Sigmoid colon (tissue), 7 donors: ENCODE measurements around the gene PNPLA1. TPM values are rescaled to one million over a fixed set of nuclear protein-coding genes. Genes with fewer than 3 reads are reported as not detected.

Experiments
- DNase-seq: peaks from one replicate; pipeline ENCODE4 v3.0.0-alpha.2; 2019
- H3K27ac ChIP-seq, 4 donors: fragments of 200-600 bp; sonication (generic); one replicate each; pipeline ENCODE4 v1.5.1; 2016 to 2019; ENCODE audit warnings: mild to moderate bottlenecking in 1 of 4
- H3K27me3 ChIP-seq, 3 donors: fragments of 200-600 bp; sonication (generic); one replicate each; pipeline ENCODE4 v1.5.1; 2019; ENCODE audit warnings: mild to moderate bottlenecking in 1 of 3
- H3K36me3 ChIP-seq, 4 donors: fragments of 200-600 bp; sonication (generic); one replicate each; pipeline ENCODE4 v1.5.1; 2016 to 2019
- H3K4me1 ChIP-seq, 4 donors: fragments of 200-600 bp; sonication (generic); one replicate each; pipeline ENCODE4 v1.5.1; 2017 to 2019
- H3K4me3 ChIP-seq, 4 donors: fragments of 200-600 bp; sonication (generic); one replicate each; pipeline ENCODE4 v1.5.1; 2017 to 2019; ENCODE audit warnings: mild to moderate bottlenecking in 2 of 4, moderate library complexity in 1 of 4
- H3K9me3 ChIP-seq, 4 donors: fragments of 200-600 bp in 3 of 4; sonication (generic) in 3 of 4; one replicate each; pipeline versions ENCODE4 v1.5.1 to v1.6.1; 2013 to 2019
- EP300 ChIP-seq, 4 donors: sonication (generic); formaldehyde crosslinking; IDR thresholded peaks; one replicate each; pipeline ENCODE4 v1.6.1; 2017; ENCODE audit warnings: antibody characterized with exemption in 4 of 4
- POLR2A ChIP-seq, 2 donors: fragments of 450-650 bp; IDR thresholded peaks; one replicate each; pipeline ENCODE4 v1.6.1; 2016; ENCODE audit warnings: antibody characterized with exemption in 2 of 2, mild to moderate bottlenecking in 2 of 2, moderate library complexity in 2 of 2
- POLR2AphosphoS5 ChIP-seq, 4 donors: sonication (generic); formaldehyde crosslinking; IDR thresholded peaks; one replicate each; pipeline ENCODE4 v1.6.1; 2017; ENCODE audit warnings: antibody characterized with exemption in 4 of 4
- WGBS, 2 donors: extraction: QIAGEN DNeasy Blood & Tissue Kit; methylation state at CpG; one replicate each; pipeline ENCODE4 v1.1.7; 2013; 5-methylcytosine and 5-hydroxymethylcytosine counted together
- intact Hi-C: fragments of 100-400 bp; cut with DNase I; formaldehyde crosslinking; loops from one replicate; pipeline ENCODE4 v1.15.1; 2023
- polyA plus RNA-seq, 3 donors: library from polyadenylated mRNA; stranded (reverse); fragments of 200-250 nt; gene quantifications; one replicate each; pipeline ENCODE4 v1.2.3, GENCODE V29; 2013
- total RNA-seq, 4 donors: library from RNA; depleted of rRNA; stranded (reverse); fragments of >200 nt; gene quantifications; one replicate each; pipeline ENCODE4 v1.1.0, GENCODE V29; 2016
- TF ChIP-seq, protein P1 (sequence below), 4 experiments: fragments of 450-650 bp in 3 of 4; fragments of 200-600 bp in 1 of 4; IDR thresholded peaks; one replicate each; pipeline ENCODE4 v1.5.1; 2016 to 2019; ENCODE audit warnings: antibody characterized with exemption in 4 of 4, mild to moderate bottlenecking in 3 of 4, moderate library complexity in 2 of 4
- donor health status: healthy with polysubstance abuse.
- donor health status: Bipolar disorder and iron deficiency.
- donor health status: healthy.

PNPLA1 gene
- total and polyA plus RNA-seq, 7 donors = 0.20 to 0.46 TPM; not detected in 5

DNA sequence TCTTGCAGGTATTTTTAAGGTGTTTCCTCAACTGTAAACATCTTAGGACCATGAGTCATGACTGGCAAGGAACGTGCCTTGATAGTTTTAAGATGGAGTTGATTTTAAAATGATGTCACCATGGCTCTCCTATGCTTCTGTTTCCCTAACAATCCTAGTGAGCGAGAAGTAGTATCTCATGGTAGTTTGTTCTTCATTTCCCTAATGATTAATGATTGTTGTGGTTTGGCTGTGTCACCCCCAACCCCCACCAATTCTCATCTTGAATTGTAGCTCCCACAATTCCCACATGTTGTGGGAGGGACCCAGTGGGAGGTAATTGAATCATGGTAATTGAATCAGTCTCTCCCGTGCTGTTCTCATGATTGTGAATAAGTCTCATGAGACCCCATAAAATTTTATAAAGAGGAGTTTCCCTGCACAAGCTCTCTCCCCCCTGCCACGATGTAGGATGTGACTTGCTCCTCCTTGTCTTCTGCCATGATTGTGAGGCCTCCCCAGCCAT lies 83.6 kb downstream of the PNPLA1 start:
- Histone ChIP-seq H3K9me3 (no peaks in the 10 kb centered on the region), H3K36me3 (no peaks in the 10 kb centered on the region), H3K27me3 (no peaks in the 10 kb centered on the region), H3K27ac (no peak overlapping the region), H3K4me3 (no peak overlapping the region), H3K4me1 (peaks cover 0 to 9% (median 4%) of the 10 kb centered on the region in 4 donors)
- TF ChIP-seq POLR2AphosphoS5 (IDR thresholded peaks at IDR 0.05) (no peak), POLR2A (IDR thresholded peaks at IDR 0.05) (no peak), EP300 (IDR thresholded peaks at IDR 0.05) (no peak)
- TF ChIP-seq, protein P1, sequence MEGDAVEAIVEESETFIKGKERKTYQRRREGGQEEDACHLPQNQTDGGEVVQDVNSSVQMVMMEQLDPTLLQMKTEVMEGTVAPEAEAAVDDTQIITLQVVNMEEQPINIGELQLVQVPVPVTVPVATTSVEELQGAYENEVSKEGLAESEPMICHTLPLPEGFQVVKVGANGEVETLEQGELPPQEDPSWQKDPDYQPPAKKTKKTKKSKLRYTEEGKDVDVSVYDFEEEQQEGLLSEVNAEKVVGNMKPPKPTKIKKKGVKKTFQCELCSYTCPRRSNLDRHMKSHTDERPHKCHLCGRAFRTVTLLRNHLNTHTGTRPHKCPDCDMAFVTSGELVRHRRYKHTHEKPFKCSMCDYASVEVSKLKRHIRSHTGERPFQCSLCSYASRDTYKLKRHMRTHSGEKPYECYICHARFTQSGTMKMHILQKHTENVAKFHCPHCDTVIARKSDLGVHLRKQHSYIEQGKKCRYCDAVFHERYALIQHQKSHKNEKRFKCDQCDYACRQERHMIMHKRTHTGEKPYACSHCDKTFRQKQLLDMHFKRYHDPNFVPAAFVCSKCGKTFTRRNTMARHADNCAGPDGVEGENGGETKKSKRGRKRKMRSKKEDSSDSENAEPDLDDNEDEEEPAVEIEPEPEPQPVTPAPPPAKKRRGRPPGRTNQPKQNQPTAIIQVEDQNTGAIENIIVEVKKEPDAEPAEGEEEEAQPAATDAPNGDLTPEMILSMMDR (IDR thresholded peaks at IDR 0.05) = no peak
- 74 to 76% methylated on average over 4 of the region's 4 CpGs for WGBS, 2 donors
- DNase-seq = no peak
- intact Hi-C loops = no loop called here

DNA sequence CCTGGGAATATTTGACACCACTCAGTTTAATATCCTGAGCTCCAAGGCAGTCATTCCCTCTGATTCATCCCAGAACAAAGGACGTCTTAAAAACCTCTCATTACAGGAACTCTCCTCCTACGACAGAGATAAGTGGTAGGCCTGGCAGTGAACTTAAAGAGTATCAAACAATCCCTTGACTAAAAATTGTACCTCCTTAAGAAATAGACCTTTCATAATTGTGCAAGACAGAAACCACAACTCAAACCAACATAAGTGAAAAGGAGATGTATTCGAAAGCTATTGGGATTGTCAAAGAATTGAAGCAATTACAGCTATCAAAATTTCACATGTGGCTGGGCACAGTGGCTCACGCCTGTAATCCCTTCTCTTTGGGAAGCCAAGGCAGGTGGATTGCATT lies 86.0 kb downstream of the PNPLA1 start:
- 77 to 83% methylated on average over 4 of the region's 4 CpGs for WGBS, 2 donors
- H3K9me3 ChIP-seq = no peaks in the 10 kb centered on the region
- TF ChIP-seq, protein P1 (IDR thresholded peaks at IDR 0.05) = no peak
- TF ChIP-seq POLR2AphosphoS5 (IDR thresholded peaks at IDR 0.05) = no peak
- no peak overlapping the region for H3K27ac ChIP-seq
- no peak for DNase-seq
- H3K36me3 ChIP-seq = no peaks in the 10 kb centered on the region
- H3K4me1 ChIP-seq = peaks cover 0 to 21% (median 17%) of the 10 kb centered on the region in 4 donors
- no peaks in the 10 kb centered on the region for H3K27me3 ChIP-seq
- no peak overlapping the region for H3K4me3 ChIP-seq
- intact Hi-C loops = no loop called here

DNA sequence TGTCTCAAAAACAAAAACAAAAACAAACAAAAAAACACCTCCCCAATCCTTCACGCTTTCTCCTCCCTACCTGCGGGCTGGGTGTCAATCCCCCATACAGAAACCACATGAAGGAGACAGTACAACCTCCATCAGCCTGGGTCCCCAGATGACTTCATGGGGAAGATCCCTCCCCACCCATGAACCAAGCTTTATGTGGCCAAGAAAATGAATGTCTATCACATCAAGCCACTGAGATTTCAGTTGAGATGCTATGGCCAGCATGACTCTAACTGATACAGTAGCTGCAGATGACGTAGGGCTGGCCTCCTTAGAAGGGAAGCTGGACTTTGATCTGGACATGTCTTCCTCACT lies 88.0 kb downstream of the PNPLA1 start:
- no peaks in the 10 kb centered on the region for H3K27me3 ChIP-seq
- H3K4me3 ChIP-seq = no peak overlapping the region
- H3K4me1 ChIP-seq = peaks cover 0 to 17% (median 13%) of the 10 kb centered on the region in 4 donors
- DNase-seq = no peak
- no peaks in the 10 kb centered on the region for H3K36me3 ChIP-seq
- intact Hi-C loops = no loop called here
- no peaks in the 10 kb centered on the region for H3K9me3 ChIP-seq
- 71 to 77% methylated on average over 3 of the region's 3 CpGs for WGBS, 2 donors
- no peak for TF ChIP-seq POLR2A (IDR thresholded peaks at IDR 0.05)
- TF ChIP-seq, protein P1 (IDR thresholded peaks at IDR 0.05) = no peak
- TF ChIP-seq EP300 (IDR thresholded peaks at IDR 0.05) = no peak
- TF ChIP-seq POLR2AphosphoS5 (IDR thresholded peaks at IDR 0.05) = no peak
- no peak overlapping the region for H3K27ac ChIP-seq

Other genes with a start within 250 kb of the PNPLA1 start
- gene SLC26A8, start 245.4 kb upstream of the PNPLA1 start, total RNA-seq = not detected
- gene SLC26A8, start 245.4 kb upstream of the PNPLA1 start, polyA plus RNA-seq = under 1 TPM in 1 of 3 donors, not detected in 2; 0.10 TPM
- gene MAPK14, start 242.3 kb upstream of the PNPLA1 start, total RNA-seq = 10 to 100 TPM; 61.9 to 91.1 (median 67.7) TPM
- 10 to 100 TPM; 30.8 to 35.1 (median 31.8) TPM for gene MAPK14, start 242.3 kb upstream of the PNPLA1 start, polyA plus RNA-seq
- gene MAPK13, start 139.5 kb upstream of the PNPLA1 start, total RNA-seq = 1 to 10 TPM; 1.8 to 3.6 (median 2.8) TPM
- 100 to 1,000 TPM; 110 to 159 (median 151) TPM for gene MAPK13, start 139.5 kb upstream of the PNPLA1 start, polyA plus RNA-seq
- gene BRPF3, start 73.3 kb upstream of the PNPLA1 start, total RNA-seq = 10 to 100 TPM; 11.2 to 35.3 (median 23.6) TPM
- 10 to 100 TPM; 24.9 to 41.8 (median 36.6) TPM for gene BRPF3, start 73.3 kb upstream of the PNPLA1 start, polyA plus RNA-seq
- gene BNIP5, start 66.8 kb downstream of the PNPLA1 start, total RNA-seq = not detected
- gene BNIP5, start 66.8 kb downstream of the PNPLA1 start, polyA plus RNA-seq = 1 to 10 TPM; 5.5 to 9.0 (median 8.6) TPM
- gene ETV7, start 117.6 kb downstream of the PNPLA1 start, total RNA-seq = 1 to 10 TPM in 1 of 4 donors, under 1 TPM in 2, not detected in 1; 0.36 to 2.2 (median 0.55) TPM
- gene ETV7, start 117.6 kb downstream of the PNPLA1 start, polyA plus RNA-seq = 10 to 100 TPM in 1 of 3 donors, 1 to 10 TPM in 2; 3.6 to 11.6 (median 6.5) TPM
- gene PXT1, start 172.8 kb downstream of the PNPLA1 start, total RNA-seq = not detected
- gene PXT1, start 172.8 kb downstream of the PNPLA1 start, polyA plus RNA-seq = not detected
- 10 to 100 TPM; 48.5 to 71.3 (median 50.8) TPM for gene KCTD20, start 172.9 kb downstream of the PNPLA1 start, total RNA-seq
- 10 to 100 TPM; 12.0 to 19.6 (median 12.0) TPM for gene KCTD20, start 172.9 kb downstream of the PNPLA1 start, polyA plus RNA-seq